Stimulated activated naive CD4-positive, alpha-beta T cell (primary cell): ENCODE results near the gene MRPS11.
"Not testable (repeated sequence)": the region's sequence is repeated elsewhere in the genome, so short reads cannot be mapped to it uniquely, and the experiment has no call there.

Experiments used
- DNase-seq, 6 experiments: peaks; one replicate each; lab custom pipeline; 2025; lab: John Stamatoyannopoulos, UW

MRPS11 gene

GRCh38 chr15:88467073-88467934 is at the start of gene MRPS11, which contains the start of gene MRPL46:
MRPS11 (plus strand) TSS chr15:88467708; CDS start chr15:88467718, 10 bp downstream.
MRPL46 (minus strand) TSS chr15:88467388; CDS start chr15:88467377, 11 bp downstream.
- peak; percentile 78 to 94 (median 84) for DNase-seq

- no peak for DNase-seq
These were observed 47.7 kb upstream of the MRPS11 start for GRCh38 chr15:88419830-88420229.

DNA sequence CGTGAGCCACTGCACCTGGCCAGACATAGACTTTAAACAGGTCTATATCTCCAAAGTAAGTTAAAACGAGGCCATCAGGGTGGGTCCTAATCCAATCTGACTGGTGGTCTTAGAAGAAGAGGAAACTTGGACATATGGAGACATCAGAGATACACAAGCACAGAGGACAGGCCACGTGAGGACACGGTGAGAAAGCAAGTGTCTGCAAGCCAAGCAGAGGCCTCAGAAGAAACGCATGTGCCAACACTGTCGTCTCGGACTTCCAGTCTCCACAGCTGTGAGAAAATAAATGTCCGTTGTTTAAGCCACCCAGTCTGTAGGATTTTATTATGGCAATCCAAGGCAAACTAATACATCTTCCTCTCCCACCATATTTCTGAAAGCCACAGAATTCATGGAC is 44.2 kb upstream of the MRPS11 start:
- DNase-seq, result no peak

- DNase-seq, result no peak
These were observed 41.2 kb upstream of the MRPS11 start for GRCh38 chr15:88426304-88426703.

DNA sequence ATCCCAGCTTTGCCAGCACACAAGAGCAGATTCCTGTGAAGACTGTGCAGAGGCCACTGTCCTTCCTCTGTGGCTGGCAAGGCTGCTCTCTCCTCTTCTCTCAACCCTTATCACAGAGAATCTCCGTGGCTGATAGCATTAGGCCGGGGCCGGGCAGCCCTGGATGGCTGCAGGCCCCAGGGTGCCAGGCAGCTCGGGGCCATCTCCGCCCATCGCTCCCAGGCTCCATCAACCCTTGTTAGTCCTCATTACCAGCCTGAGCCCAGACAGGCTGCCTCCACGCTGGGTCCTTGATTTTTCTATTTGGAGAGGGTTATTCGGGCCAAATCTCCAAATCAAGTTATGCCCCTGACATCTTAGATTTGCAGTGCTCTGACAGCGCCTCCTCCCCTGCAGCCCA is 39.5 kb upstream of the MRPS11 start:
- no peak for DNase-seq

GRCh38 chr15:88428805-88429605 is 38.5 kb upstream of the MRPS11 start:
- no peak for DNase-seq

- DNase-seq, result no peak
These were observed 37.5 kb upstream of the MRPS11 start for GRCh38 chr15:88430051-88430450.

- no peak for DNase-seq
These were observed 36.1 kb upstream of the MRPS11 start for GRCh38 chr15:88431441-88431840.

- DNase-seq, result no peak
These were observed 34.3 kb upstream of the MRPS11 start for GRCh38 chr15:88433046-88433685.

DNA sequence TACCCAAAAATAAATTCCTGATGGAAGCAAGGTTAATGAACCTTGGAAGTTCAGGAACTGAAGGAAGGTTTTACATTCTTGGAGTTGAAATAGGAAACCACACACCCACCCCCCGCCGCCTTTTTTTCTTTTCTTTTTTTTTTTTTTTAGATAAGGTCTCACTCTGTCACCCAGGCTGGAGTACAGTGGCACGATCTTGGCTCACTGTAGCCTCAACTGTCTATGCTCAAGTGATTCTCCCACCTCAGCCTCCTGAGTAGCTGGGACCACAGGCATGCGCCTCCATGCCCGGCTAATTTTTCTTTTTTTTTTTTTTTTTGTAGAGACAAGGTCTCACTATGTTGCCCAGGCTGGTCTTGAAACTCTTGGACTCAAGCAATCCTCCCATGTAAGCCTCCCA is 33.4 kb upstream of the MRPS11 start:
- not testable (repeated sequence) for DNase-seq

- DNase-seq, result no peak
These were observed 29.3 kb upstream of the MRPS11 start for GRCh38 chr15:88438181-88438580.

GRCh38 chr15:88440021-88440420 is 27.5 kb upstream of the MRPS11 start:
- DNase-seq, result no peak

GRCh38 chr15:88441076-88441730 is 26.3 kb upstream of the MRPS11 start:
- DNase-seq, result no peak

GRCh38 chr15:88447206-88447605 is 20.3 kb upstream of the MRPS11 start:
- DNase-seq, result no peak

DNA sequence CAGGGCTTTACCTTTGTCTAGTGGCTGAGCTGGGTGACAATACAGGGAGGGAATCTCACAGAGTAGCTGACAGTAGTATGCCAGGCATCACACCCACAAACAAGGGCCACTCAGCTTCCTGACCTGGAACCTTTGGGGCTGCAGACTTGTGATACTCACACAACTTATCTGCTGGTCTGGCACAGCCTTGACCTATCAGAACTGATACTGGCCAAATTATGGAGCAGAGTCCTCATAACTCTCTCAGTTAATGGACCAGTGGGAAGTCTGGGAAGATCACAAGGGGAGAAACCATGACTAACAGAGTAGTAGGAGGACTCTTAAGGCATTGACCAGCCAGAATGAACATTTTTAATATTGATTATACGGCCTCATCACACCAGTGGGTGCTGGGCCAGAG is 19.8 kb upstream of the MRPS11 start:
- no peak for DNase-seq

GRCh38 chr15:88448991-88449461 is 18.5 kb upstream of the MRPS11 start:
- no peak for DNase-seq

GRCh38 chr15:88449581-88449980 is 17.9 kb upstream of the MRPS11 start:
- no peak for DNase-seq

GRCh38 chr15:88450125-88450798 is 17.2 kb upstream of the MRPS11 start:
- DNase-seq, result peak; percentile 7 to 60 (median 32)

GRCh38 chr15:88453651-88454050 is 13.9 kb upstream of the MRPS11 start:
- DNase-seq, result no peak

DNA sequence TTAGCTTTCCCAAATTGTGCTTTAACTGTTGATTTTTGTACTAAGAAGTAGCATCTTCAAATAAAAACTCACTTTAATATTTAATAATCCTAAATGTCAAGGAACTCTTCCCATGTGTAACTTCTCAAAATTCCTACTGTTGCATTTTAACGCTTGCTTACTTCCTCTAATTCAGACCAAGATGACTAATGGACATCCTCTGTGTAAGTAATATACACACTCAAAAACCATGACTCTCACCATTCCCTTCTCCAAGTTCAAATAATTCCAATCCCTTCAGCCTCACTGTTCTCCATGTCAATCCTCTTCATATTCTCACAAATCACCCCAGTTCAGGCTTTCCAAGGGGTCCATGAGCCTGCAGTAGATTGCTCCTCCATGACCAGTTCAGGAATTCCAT is 13.3 kb upstream of the MRPS11 start:
- no peak for DNase-seq
